HG03432 (cell line): Measurements from ENCODE around the gene CNPY4.
"Not testable (repeated sequence)": the region's sequence is repeated elsewhere in the genome, so short reads cannot be mapped to it uniquely, and the experiment has no call there.

Source experiments
- ATAC-seq: cut with Tn5 transposase; IDR thresholded peaks from one replicate; pipeline ENCODE4 v1.9.1; 2021; ENCODE audit warnings: mild to moderate bottlenecking, moderate library complexity; ENCODE audit not compliant: unreplicated experiment

CNPY4 gene

DNA sequence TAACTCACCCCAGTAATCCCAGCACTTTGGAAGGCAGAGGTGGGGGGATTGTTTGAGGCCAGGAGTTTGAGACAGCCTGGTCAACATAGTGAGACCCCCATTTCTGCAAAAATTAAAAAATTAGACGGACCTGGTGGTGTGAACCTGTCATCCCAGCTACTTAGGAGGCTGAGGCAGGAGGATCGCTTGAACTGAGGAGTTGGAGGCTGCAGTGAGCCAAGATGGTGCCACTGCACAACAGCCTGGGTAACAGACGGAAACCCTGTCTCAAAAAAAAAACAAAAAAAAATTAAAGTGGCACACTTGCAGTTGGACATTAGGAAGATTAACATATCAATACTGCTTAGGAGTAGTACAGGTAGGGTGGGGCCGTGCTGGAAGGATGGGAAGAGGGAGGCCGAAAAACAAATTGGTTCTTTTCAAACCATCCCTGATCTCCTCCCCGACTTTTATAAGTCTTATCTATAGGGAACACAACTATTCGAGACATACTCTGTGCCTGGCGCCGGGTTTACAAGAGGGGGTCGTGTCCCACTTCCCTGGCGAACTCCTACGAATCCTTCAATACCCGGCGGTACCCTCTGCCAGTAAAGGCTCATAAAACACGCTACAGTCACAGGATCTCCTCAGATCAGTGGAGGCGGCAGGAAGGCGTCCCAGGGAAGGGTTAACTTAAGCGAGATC, 904 bp upstream of the CNPY4 start:
- ATAC-seq: no peak

DNA sequence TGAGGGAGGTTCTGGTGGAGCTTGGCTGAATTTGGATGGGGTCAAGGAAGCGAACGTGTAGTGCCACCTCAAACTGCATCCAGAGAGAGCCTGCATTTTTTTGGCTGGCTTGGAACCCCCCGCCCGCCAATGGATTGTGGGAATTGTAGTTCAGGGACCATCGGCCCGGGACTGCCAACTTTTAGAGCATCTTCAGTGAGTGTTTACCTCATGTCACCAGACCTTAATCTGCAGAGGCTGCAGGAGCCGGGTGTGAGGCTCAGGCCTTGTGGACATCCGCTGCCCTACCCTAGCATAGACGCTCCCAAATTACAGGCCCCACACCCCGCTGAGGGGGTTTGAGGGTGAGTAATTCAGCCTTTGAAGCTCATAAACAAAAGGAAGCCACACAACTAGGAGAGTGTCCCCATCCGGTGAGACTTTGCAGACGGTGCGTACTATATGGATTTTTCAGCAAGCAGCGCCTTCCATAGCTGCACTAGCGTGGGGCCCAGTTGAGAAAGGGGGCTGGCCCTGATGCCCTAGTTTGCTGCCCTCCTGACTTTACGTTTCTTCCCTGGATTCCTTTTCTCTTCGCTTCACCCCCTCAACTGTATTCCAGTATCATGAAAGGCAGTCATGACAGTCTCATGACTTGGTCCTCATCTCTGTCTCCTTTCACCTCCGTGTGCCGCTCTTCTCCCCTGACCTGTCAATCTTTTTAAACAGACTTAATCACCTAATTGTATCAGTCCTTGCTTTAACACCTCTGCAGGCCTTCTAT, 717 bp downstream of the CNPY4 start:
- ATAC-seq: peak; percentile 32

DNA sequence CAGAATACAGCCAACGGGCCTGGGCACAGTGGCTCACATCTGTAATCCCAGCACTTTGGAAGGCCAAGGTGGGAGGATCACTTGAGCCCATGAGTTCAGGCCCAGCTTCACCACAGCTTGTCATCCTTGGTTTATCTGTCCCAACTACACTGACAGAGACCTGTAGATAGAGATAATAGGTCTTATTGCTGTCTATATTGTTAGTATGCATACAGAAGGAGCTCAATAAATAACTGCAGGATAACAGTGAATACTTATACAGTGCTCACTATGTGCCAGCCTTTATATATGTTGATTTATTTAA, 1.3 kb downstream of the CNPY4 start:
- no peak for ATAC-seq

DNA sequence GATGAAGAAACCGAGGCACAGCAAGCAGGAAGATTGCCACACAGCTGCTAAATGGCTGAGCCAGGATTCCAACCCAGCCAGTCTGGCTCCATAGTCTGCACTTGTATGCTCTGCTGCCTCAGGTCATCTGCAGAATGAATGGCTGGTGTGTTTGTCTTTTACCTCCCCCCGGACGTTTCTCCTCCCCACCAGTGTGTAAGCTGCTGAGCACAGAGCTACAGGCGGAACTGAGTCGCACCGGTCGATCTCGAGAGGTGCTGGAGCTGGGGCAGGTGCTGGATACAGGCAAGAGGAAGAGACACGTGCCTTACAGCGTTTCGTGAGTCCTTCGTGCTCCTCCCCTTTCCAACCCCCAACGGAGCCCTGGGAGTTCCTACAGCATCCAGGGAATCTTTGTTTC, 2.6 kb downstream of the CNPY4 start:
- ATAC-seq: no peak

DNA sequence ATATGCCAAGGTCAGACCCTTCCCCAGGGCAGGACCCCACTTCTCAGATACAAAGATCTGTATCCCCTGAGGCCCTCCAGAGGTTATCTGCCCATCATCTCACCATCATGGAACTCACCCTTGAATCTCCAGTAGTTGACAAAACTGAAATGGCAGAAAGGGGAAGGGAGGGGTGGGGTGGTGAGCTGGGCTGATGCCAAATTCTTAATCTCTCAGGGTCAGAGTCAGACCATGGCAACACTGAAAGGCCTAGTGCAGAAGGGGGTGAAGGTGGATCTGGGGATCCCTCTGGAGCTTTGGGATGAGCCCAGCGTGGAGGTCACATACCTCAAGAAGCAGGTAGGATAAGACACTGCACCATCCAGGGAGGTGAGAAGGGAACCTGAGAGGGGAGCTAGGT, 3.1 kb downstream of the CNPY4 start:
- ATAC-seq: no peak

DNA sequence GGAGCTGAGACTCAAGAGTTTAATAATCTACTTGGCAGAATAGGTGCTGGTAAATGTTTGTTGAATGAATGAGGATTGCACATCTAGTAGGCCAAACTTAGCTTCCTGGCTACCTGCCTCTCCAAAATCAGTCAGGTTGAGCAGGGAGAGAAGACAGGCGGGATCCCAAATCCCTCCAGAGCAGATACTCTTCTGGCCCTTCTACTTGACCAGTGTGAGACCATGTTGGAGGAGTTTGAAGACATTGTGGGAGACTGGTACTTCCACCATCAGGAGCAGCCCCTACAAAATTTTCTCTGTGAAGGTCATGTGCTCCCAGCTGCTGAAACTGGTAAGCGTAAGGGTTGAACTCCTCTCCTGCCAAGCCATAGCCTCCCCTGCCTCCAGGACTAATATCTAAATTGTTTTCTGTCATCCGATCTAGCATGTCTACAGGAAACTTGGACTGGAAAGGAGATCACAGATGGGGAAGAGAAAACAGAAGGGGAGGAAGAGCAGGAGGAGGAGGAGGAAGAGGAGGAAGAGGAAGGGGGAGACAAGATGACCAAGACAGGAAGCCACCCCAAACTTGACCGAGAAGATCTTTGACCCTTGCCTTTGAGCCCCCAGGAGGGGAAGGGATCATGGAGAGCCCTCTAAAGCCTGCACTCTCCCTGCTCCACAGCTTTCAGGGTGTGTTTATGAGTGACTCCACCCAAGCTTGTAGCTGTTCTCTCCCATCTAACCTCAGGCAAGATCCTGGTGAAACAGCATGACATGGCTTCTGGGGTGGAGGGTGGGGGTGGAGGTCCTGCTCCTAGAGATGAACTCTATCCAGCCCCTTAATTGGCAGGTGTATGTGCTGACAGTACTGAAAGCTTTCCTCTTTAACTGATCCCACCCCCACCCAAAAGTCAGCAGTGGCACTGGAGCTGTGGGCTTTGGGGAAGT, 5.1 kb downstream of the CNPY4 start:
- ATAC-seq: no peak

DNA sequence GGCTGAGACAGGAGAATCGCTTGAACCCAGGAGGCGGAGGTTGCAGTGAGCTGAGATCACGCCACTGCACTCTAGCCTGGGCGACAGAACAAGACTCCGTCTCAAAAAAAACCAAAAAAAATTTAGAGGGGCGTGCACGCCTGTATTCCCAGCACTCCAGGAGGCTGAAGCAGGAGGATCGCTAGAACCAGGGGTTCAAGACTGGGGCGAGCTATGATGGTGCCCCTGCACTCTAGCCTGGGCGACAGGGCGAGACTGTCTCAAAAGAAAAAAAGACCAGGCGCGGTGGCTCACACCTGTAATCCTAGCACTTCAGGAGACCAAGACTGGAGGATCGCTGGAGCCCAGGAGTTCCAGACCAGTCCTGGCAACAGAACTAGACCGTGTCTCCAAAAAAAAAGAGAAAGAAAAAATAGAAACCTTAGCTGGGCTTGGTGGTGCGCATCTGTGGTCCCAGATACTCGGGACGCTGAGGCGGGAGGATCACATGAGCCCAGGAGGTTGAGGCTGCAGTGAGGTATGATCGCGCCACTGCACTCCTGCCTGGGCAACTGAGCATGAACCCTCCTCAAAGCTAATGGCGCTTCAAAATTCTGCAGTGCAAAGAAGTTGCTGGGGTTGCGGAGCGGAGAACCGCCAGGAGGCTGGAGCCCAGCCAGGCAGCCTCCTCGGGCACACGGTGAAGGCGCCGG, 7.0 kb downstream of the CNPY4 start:
- peak; percentile 23 for ATAC-seq

DNA sequence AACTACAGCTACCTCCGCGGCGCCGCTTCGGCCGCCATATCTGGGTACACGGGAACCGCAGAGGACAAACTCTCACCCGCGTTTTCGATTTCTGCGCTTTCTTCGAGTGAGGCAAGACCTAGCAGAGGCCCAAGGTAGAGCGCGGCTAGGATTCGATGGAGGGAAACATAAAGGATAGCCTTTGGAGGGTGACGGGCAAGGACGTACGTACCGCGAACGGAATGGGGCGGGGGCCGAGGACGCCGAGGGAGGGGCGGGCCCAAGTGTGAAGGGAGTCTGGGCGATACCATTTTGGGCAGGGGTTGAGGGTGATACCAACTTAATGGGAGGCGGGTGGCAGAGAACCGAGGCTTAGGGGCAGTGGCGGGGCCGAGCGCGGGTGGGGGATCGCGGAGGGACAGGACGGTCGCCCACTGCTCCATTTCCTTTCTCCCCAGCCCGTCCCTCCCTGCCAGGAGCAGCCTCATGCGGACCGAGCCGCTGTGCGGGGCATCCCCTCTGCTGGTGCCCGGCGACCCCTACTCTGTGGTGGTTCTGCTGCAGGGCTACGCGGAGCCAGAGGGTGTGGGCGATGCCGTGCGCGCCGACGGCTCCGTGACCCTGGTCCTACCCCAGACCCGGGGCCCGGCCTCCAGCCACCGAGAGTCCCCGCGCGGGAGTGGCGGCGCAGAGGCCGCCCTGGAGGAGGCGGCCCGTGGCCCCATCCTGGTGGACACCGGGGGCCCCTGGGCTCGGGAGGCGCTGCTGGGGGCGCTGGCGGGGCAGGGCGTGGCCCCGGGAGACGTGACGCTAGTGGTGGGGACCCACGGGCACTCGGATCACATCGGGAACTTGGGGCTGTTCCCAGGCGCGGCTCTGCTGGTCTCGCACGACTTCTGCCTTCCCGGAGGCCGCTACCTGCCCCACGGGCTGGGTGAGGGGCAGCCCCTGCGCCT, 7.8 kb downstream of the CNPY4 start, which contains the start of gene MBLAC1:
Gene MBLAC1 (plus strand): TSS at position 37 of the 935 bp plus-strand sequence. CDS start 429 bp downstream, at position 466.
- ATAC-seq: peak; percentile 65

DNA sequence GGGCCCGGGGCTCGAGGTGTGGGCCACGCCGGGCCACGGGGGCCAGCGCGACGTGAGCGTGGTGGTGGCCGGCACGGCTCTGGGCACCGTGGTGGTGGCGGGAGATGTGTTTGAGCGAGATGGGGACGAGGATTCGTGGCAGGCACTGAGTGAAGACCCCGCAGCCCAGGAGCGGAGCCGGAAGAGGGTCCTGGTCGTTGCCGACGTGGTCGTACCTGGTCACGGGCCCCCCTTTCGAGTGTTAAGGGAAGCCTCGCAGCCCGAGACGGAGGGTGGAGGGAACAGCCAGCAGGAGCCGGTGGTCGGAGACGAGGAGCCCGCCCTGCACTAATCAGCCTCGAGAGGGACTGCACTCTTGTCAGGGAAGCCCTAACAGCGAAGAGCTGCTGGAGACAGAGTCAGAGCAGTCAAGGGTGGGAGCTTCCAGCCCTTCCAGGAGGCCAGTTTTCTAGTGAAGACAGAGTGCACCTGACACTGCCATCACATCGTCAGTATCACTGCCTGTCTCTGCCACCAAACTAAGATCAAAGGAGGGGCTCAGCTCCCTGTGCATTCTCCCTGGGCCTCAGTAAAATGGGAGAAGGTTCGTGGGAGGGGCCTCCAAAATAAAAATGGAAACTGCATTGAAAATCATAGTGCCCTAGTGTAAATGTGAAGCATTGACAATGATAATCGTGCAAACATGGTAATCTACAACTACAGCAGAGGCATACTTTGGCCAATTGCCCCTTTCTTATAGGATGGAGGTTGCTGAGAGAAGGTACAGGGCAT, 8.6 kb downstream of the CNPY4 start:
- peak; percentile 3 for ATAC-seq

DNA sequence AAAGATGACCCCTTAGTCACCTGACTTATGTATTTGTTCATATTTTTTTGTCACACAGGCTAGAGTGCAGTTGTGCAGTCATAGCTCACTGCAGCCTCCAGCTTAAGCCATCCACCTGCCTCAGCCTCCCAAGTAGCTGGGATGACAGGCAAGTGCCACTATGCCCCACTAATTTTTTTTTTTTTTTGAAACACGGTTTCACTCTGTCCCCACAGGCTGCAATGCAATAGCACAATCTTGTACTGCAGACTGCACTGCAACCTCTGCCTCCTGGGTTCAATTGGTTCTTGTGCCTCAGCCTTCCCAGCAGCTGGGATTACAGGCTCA, 9.2 kb downstream of the CNPY4 start:
- ATAC-seq: no peak

DNA sequence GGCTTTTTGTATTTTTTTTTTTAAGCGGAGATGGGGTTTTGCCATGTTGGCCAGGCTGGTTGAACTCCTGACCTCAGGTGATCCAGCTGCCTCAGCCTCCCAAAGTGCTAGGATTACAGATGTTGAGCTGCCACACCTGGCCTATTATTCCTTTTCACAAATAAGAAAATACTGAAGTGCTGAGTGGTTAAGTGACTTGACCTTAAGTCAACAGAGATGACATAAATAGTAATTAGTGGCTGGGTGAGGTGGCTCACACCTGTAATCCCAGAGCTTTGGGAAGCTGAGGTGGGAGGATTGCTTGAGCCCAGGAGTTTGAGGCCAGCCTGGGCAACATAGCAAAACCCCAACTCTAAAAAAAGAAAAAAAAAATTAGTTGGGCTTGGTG, 10.8 kb downstream of the CNPY4 start:
- ATAC-seq: not testable (repeated sequence)

DNA sequence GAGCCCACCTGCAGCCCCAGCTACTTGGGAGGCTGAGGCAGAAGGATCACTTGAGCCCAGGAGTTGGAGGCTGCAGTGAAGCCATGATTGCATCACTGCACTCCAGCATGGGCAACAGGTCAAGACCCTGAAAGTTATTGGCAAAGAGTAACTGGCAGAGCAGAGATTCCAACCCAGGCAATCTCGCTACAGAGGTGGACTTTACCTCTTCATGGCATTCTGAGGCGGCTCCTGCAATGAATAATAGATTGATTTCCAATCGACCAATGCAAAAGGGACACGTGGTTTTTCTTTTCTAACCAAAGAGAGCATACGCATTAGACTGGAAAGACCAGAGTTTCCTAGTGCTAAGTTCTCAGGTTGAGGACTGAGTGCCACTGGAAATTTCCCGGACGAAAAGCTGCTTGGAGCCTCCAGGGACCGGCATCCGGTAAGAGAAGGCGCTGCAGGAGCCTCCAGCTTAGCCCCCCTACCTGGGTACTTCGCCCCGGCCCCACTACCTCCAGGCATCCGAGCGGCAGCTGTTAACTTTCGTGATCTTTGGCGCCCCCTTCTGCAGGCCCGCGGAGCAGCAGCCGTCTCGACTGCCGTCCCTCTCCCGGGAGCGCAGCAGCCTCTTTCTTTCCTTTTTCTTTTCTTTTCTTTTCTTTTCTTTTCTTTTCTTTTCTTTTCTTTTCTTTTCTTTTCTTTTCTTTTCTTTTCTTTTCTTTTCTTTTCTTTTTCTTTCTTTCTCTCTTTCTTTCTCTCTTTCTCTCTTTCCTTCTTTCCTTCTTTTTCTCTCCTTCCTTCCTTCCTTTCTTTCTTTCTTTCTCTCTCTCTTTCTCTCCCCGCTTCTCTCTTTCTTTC, 11.4 kb downstream of the CNPY4 start:
- no peak for ATAC-seq

DNA sequence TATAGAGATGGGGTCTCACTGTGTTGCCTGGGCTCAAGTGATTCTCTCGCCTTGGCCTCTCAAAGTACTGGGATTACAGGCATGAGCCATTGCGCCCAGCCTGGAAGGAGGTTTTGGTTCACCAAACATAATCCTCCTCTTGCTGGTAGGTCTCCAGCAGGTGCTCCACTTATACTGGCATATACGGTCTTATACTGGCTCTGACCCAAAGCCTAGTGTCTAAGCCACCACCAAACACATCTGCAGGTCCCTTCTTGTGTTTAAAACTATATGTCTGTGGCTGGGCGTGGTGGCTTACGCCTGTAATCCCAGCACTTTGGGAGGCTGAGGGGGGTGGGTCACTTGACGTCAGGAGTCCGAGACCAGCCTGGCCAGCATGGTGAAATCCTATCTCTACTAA, 12.7 kb downstream of the CNPY4 start:
- ATAC-seq: no peak

DNA sequence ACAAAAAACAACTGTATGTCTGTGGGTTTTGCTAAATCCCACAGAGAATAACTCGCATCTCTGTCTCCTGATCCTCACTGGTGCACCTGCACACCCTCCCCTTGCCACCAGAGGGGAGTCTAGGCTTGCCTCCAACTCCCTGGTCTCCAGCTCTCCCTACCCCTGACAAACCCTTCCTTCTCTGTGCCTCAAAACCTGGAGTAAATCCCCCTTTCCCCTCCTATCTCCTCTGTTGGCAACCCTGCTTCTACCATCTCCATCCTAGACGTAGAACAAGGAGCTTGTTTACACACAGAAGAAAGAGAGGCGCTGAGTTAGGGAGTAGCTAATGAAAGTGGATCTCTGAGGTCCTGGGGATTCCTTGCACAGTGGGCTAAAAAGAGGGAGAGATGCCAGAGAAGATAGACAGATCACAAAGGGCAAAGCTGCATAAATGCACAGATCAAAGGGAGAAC, 13.3 kb downstream of the CNPY4 start:
- peak; percentile 52 for ATAC-seq

DNA sequence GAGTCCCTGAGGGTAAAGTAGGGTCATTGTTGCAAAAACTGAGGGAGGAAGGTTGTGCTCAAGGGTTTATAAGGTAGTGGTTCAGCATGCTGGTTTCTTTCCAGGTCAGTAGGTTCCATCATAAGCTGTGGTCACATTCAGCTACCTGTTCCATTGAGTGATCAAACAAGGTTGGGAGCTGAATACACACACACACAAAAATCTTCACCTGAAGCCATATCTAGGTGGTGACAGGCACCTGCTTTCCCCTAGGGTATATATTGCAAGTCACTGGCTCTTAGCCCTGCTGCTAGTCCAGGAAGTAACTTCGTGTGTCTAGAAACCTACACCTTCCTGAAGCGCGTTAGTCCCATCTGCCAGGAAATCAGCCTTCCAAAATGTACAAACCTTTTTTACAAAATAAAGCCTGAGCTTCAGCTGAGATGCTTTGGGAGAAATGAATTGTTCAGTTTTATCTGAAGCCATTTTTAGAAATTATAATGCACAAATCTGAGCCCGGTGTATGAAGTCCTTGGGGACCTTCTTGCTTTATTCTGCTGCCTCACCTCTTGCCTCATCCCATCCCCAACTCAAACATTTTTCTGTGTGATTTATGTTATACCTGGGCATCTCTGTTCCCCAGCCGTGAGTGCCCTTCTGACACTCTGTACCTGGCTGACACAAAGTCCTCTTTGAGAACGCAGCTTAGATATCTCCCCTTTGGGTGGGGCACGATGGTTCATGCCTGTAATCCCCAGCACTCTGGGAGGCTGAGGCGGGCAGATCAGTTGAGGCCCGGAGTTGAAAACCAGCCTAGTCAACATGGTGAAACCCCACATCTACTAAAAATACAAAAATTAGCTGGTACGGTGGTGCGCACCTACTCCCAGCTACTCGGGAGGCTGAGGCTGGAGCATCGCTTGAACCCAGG, 18.7 kb downstream of the CNPY4 start:
- no peak for ATAC-seq

DNA sequence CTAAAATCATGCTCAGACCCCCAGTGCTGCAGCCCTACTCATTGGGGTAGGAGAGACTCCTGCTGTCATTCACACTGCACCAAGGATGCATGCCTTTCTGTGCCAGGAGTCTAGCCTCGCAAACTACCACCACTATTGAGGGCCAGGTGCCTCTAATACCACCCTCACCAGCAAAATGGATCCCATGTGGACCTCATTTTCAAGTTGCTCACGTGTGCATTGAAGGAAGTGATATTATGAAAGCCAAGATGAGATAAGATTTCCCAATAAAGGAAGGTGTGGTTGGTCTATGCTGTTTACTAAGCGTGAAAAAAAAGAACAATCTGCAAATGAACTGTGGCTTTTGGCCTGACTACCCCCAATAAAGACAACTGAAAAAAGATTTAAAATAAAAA, 22.1 kb downstream of the CNPY4 start:
- no peak for ATAC-seq

DNA sequence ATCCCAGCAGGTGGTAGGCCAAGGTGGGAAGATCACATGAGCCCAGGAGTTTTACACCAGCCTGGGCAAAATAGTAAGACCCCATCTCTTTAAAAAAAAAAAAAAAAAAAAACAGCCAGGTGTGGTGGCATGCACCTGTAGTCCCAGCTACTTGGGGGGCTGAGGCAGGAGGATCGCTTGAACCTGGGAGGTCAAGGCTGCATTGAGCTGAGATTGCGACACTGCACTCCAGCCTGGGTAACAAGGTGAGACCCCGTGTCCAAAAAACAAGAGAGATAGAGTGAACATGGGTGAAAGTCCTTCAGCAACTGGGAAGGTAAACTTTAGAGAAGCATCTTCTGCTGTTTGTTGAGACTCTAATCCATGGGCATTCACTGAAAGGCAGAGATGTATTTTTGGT, 23.0 kb downstream of the CNPY4 start:
- no peak for ATAC-seq
